HepG2 (cell line): Measurements from ENCODE around the gene EIF3B. TPM values are rescaled to one million over a fixed set of nuclear protein-coding genes. Genes with fewer than 3 reads are reported as not detected.
A peak's percentile ranks its signal among the peaks of the same experiment; 100 is the strongest.

Experiments used
- ATAC-seq: fragments of 200-7000 bp; cut with Tn5 transposase; 3 replicates; pipeline ENCODE4 v1.9.1; 2020; ENCODE audit warnings: mild to moderate bottlenecking, moderate library complexity
- BruUV-seq: library from RNA; stranded (reverse); fragments of 400-500 nt; replicated peaks from 2 replicates; lab custom pipeline; 2021; lab: Mats Ljungman, UMichigan
- CTCF ChIA-PET: fragments of 300-600 bp; formaldehyde crosslinking; extraction: SDS; loops from one replicate; lab custom pipeline; 2021; ENCODE audit warnings: low total read pairs, inconsistent platforms, low intra/inter-chr PET ratio; lab: Yijun Ruan, JAX
- POLR2A ChIA-PET: fragments of 350-600 bp; sonication (Branson Sonifier 250); formaldehyde crosslinking; loops from one replicate; lab custom pipeline; 2020; ENCODE audit warnings: antibody characterized with exemption, inconsistent platforms; lab: Yijun Ruan, JAX
- DNase-seq: peaks from one replicate; pipeline ENCODE4 v3.0.0-alpha.2; 2015; ENCODE audit warnings: low spot score
- FAIRE-seq: peaks from 3 replicates; lab custom pipeline; 2011; peaks lifted over from hg19 to GRCh38; lab: Jason Lieb, UNC
- H2AFZ ChIP-seq: one replicate; pipeline ENCODE4 v1.6.1; 2011; ENCODE audit warnings: low read length, inconsistent platforms
- H3K27ac ChIP-seq: fragments of 300-600 bp; 3 replicates; pipeline ENCODE4 v1.8.0; 2011; ENCODE audit warnings: mixed run types, mild to moderate bottlenecking, mixed read lengths, low read length, inconsistent platforms; ENCODE audit not compliant: insufficient read depth; ENCODE audit errors: extremely low read length
- H3K27me3 ChIP-seq, 2 experiments: fragments of 200-600 bp in 1 of 2; 2 replicates in 1 of 2; 3 replicates in 1 of 2; pipeline versions ENCODE4 v1.6.0 to v1.8.0; 2011; ENCODE audit warnings: low read length in 2 of 2, mild to moderate bottlenecking in 2 of 2, moderate library complexity in 2 of 2, inconsistent platforms in 1 of 2; ENCODE audit not compliant: insufficient read depth in 2 of 2, control insufficient read depth in 1 of 2
- H3K36me3 ChIP-seq, 2 experiments: fragments of 200-600 bp in 1 of 2; replicated peaks in 1 of 2; 2 replicates in 1 of 2; 3 replicates in 1 of 2; pipeline versions ENCODE4 v1.5.1 to v1.8.0; 2011; ENCODE audit warnings: low read length in 2 of 2, inconsistent platforms in 1 of 2; ENCODE audit not compliant: insufficient read depth in 2 of 2, control insufficient read depth in 1 of 2
- H3K4me1 ChIP-seq: 2 replicates; pipeline ENCODE4 v1.5.1; 2012; ENCODE audit warnings: low read length, inconsistent platforms; ENCODE audit not compliant: insufficient read depth
- H3K4me2 ChIP-seq: 2 replicates; pipeline ENCODE4 v1.6.0; 2011; ENCODE audit warnings: low read depth, low read length, inconsistent platforms
- H3K4me3 ChIP-seq, 3 experiments: fragments of 200-600 bp in 1 of 3; sonication (generic), shearing (Covaris generic) in 1 of 3; replicated peaks in 1 of 3; 2 replicates each; pipeline ENCODE4 v1.5.1; 2011 to 2016; ENCODE audit warnings: low read length in 3 of 3, inconsistent platforms in 2 of 3, low read depth in 2 of 3, mild to moderate bottlenecking in 2 of 3, control low read depth in 1 of 3, mixed read lengths in 1 of 3; ENCODE audit not compliant: insufficient read depth in 1 of 3
- H3K79me2 ChIP-seq: one replicate; pipeline ENCODE4 v1.6.1; 2011; ENCODE audit warnings: low read length, inconsistent platforms; ENCODE audit not compliant: insufficient read depth
- H3K9ac ChIP-seq: 2 replicates; pipeline ENCODE4 v1.6.0; 2011; ENCODE audit warnings: mild to moderate bottlenecking, low read depth, low read length, inconsistent platforms; ENCODE audit not compliant: insufficient read depth
- H3K9me3 ChIP-seq: 2 replicates; pipeline ENCODE4 v1.5.1; 2012; ENCODE audit warnings: mild to moderate bottlenecking, low read length
- H4K20me1 ChIP-seq: 2 replicates; pipeline ENCODE4 v1.6.0; 2011; ENCODE audit warnings: inconsistent platforms, mild to moderate bottlenecking, low read length, moderate library complexity; ENCODE audit not compliant: insufficient read depth
- CEBPB ChIP-seq: IDR thresholded peaks from 2 replicates; pipeline ENCODE4 v1.6.1; 2011; ENCODE audit warnings: low read depth, low read length, improper control_type of control experiment, borderline replicate concordance
- HNRNPLL ChIP-seq: fragments of 200-400 bp; formaldehyde crosslinking; IDR thresholded peaks from 2 replicates; pipeline ENCODE4 v1.6.1; 2017; ENCODE audit warnings: mild to moderate bottlenecking, low read depth, low read length; ENCODE audit not compliant: poor library complexity, severe bottlenecking
- IRF2 ChIP-seq: IDR thresholded peaks from 2 replicates; pipeline ENCODE4 v1.6.1; 2018; ENCODE audit warnings: missing genetic modification reagents, missing compliant biosample characterization
- KLF13 ChIP-seq: sonication (generic); formaldehyde crosslinking; IDR thresholded peaks from 2 replicates; pipeline ENCODE4 v1.4.0; 2020; ENCODE audit warnings: mild to moderate bottlenecking, missing genetic modification reagents
- NCOA5 ChIP-seq: sonication (generic); formaldehyde crosslinking; IDR thresholded peaks from 2 replicates; pipeline ENCODE4 v1.4.0; 2020; ENCODE audit warnings: missing genetic modification reagents
- PHF21A ChIP-seq: sonication (generic); formaldehyde crosslinking; IDR thresholded peaks from 2 replicates; pipeline ENCODE4 v1.5.0; 2020; ENCODE audit warnings: mild to moderate bottlenecking, missing genetic modification reagents
- RARA ChIP-seq: IDR thresholded peaks from 2 replicates; pipeline ENCODE4 v1.6.1; 2016; ENCODE audit warnings: missing genetic modification reagents, missing compliant biosample characterization
- RFX3 ChIP-seq: IDR thresholded peaks from 2 replicates; pipeline ENCODE4 v1.6.1; 2016; ENCODE audit warnings: missing biosample characterization, missing genetic modification reagents
- ZBTB42 ChIP-seq: sonication (generic); formaldehyde crosslinking; IDR thresholded peaks from 2 replicates; pipeline ENCODE4 v1.5.0; 2020; ENCODE audit warnings: mild to moderate bottlenecking, missing genetic modification reagents
- ZNF230 ChIP-seq: sonication (generic); formaldehyde crosslinking; IDR thresholded peaks from 2 replicates; pipeline ENCODE4 v1.4.0; 2020; ENCODE audit warnings: mild to moderate bottlenecking, missing genetic modification reagents
- ZNF781 ChIP-seq: sonication (generic); formaldehyde crosslinking; IDR thresholded peaks from 2 replicates; pipeline ENCODE4 v1.5.1; 2020; ENCODE audit warnings: borderline replicate concordance, mild to moderate bottlenecking, missing genetic modification reagents; ENCODE audit errors: not compliant biosample characterization
- WGBS: methylation state at CpG from one replicate; pipeline ENCODE4 v1.1.6; 2017; ENCODE audit warnings: low lambda C conversion rate; 5-methylcytosine and 5-hydroxymethylcytosine counted together
- in situ Hi-C: cut with HindIII; loops from 2 replicates; pipeline ENCODE4 v1.10.0; 2017; ENCODE audit warnings: low pct_unique_long_range_greater_than_20kb; ENCODE audit not compliant: extremely low pct_ligation_motif_present
- intact Hi-C: fragments of 100-400 bp; cut with micrococcal nuclease; formaldehyde crosslinking; loops from one replicate; pipeline ENCODE4 v1.10.0; 2022; ENCODE audit not compliant: unreplicated experiment
- polyA plus RNA-seq, 8 experiments: library from polyadenylated mRNA; depleted of rRNA in 3 of 8; stranded (reverse) in 7 of 8; unstranded in 1 of 8; fragments of >200 nt; fragmentation: Illumina TruSeq in 4 of 8; extraction: Trizol in 4 of 8; gene quantifications; 2 replicates each; pipeline versions ENCODE4 v1.2.1 to v1.2.3, GENCODE V29; 2011 to 2016; ENCODE audit warnings: low read depth in 4 of 8, missing spikeins in 1 of 8, mixed read lengths in 1 of 8; ENCODE audit not compliant: insufficient read depth in 1 of 8
- total RNA-seq, 5 experiments: library from RNA; depleted of rRNA; stranded (reverse); fragments of >200 nt; fragmentation: Illumina TruSeq; extraction: Trizol; gene quantifications; 2 replicates each; pipeline ENCODE4 v1.2.3, GENCODE V29; 2016; ENCODE audit warnings: low read depth in 1 of 5
- TF ChIP-seq, protein P1 (sequence below): sonication (generic); formaldehyde crosslinking; IDR thresholded peaks from 2 replicates; pipeline ENCODE4 v1.5.0; 2020; ENCODE audit warnings: mild to moderate bottlenecking, missing genetic modification reagents

The EIF3B gene
- total and polyA plus RNA-seq, 2 of the 13 experiments (the other 11 are each of a cell fraction or from before 2014, with no cell fraction given) = 92.2 to 241 TPM

DNA sequence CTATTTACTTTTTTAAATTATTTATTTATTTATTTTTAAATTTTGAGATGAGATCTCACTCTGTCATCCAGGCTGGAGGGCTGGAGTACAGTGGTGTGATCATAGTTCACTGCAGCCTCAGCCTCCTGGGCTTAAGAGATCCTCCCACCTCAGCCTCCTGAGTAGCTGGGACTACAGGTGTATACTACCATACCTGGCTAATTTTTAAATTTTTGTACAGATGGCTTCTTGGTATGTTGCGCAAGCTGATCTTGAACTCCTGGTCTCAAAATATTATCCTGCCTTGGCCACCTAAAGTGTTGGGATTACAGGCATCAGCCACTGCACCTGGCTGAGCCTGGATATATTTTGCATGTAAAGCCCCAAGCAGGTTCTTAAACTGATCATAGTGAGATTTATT, 56.4 kb downstream of the EIF3B start:
- DNase-seq = no peak
- peak overlapping the region; percentile 80 for H3K27ac ChIP-seq
- H3K36me3 ChIP-seq = no peaks in the 10 kb centered on the region
- no peak for FAIRE-seq
- ChIA-PET POLR2A (interaction anchor here (1.8 to 3.1 kb wide), 3 partner anchors 7 to 57 kb away, joined by 6 to 23 read pairs (median 8); partner anchors contain the start of gene CHST12), CTCF (no interaction called here)
- TF ChIP-seq RFX3 (CRISPR knock-in tag) (no peak), CEBPB (peak; percentile 31; the same call in 1 of the 2 replicates), ZNF781 (CRISPR knock-in tag) (no peak), PHF21A (CRISPR knock-in tag) (no peak), IRF2 (CRISPR knock-in tag) (no peak), RARA (CRISPR knock-in tag) (no peak), NCOA5 (no peak), HNRNPLL (no peak), ZNF230 (CRISPR knock-in tag) (no peak), ZBTB42 (CRISPR knock-in tag) (no peak), KLF13 (no peak)
- TF ChIP-seq, protein P1, sequence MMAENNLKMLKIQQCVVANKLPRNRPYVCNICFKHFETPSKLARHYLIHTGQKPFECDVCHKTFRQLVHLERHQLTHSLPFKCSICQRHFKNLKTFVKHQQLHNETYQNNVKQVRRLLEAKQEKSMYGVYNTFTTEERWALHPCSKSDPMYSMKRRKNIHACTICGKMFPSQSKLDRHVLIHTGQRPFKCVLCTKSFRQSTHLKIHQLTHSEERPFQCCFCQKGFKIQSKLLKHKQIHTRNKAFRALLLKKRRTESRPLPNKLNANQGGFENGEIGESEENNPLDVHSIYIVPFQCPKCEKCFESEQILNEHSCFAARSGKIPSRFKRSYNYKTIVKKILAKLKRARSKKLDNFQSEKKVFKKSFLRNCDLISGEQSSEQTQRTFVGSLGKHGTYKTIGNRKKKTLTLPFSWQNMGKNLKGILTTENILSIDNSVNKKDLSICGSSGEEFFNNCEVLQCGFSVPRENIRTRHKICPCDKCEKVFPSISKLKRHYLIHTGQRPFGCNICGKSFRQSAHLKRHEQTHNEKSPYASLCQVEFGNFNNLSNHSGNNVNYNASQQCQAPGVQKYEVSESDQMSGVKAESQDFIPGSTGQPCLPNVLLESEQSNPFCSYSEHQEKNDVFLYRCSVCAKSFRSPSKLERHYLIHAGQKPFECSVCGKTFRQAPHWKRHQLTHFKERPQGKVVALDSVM (CRISPR knock-in tag) = peak; percentile 90
- H4K20me1 ChIP-seq = no peaks in the 10 kb centered on the region
- H3K79me2 ChIP-seq = peaks cover 33% of the 10 kb centered on the region
- no peaks in the 10 kb centered on the region for H3K27me3 ChIP-seq
- 100% methylated on average over 1 of the region's 1 CpG for WGBS
- peak overlapping the region; percentile 90 for H3K4me2 ChIP-seq
- no peaks in the 10 kb centered on the region for H3K9me3 ChIP-seq
- in situ Hi-C loops = no loop called here
- BruUV-seq = no TSS peak
- peak overlapping the region; percentile 45; the same call in 1 of the 2 replicates for H3K9ac ChIP-seq
- intact Hi-C loops = no loop called here
- ATAC-seq = no peak
- no peak overlapping the region for H2AFZ ChIP-seq
- no peak overlapping the region for H3K4me3 ChIP-seq
- H3K4me1 ChIP-seq = peaks cover 49% of the 10 kb centered on the region
